GM19438 (cell line): ENCODE data around the gene AGT.

Experiments
- ATAC-seq: cut with Tn5 transposase; IDR thresholded peaks from one replicate; pipeline ENCODE4 v1.9.1; 2021; ENCODE audit warnings: low read depth; ENCODE audit not compliant: unreplicated experiment

AGT gene

DNA sequence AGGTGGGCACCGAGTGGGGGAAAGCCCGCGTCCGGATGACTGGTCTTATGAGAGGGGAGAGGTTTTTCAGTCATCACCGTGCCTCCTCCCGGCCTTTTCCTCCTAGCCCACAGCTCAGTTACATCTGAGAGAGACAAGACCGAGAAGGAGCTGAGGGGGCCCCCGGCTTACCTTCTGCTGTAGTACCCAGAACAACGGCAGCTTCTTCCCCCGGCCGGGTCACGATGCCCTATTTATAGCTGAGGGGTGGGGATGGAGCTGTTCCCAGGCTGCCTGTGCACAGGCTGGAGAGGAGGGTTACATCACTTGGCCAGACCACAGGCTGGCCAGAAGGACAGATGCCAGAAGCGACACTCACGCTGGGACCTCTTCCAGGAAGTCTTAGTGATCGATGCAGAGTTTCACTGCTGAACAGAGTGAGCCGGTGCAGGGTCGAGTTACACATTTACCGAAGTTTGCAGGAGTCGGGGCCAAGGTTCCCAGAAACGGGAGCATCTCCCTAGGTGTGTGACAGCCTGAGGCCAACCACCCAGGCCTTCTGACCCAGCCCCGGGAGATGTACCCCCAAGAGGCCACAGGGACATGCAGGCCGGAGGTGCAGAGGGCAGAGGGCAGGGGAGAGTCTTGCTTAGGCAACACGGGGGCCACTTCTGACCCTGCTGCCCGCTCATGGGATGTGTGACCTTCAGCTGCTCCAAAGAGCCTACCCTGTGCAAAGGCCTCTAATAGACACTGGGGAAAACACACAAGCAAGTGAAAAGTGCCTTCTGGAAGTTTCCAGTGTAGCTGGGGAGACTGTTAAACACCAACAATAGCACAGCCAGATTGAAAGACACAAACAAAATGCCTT, at the start of gene AGT:
AGT (minus strand) TSS at position 208 of the 850 bp plus-strand sequence. CDS start 3,299 bp downstream, outside the sequence.
- ATAC-seq: no peak

- no peak for ATAC-seq
These were observed 47.7 kb upstream of the AGT start for GRCh38 chr1:230761443-230762167.

- no peak for ATAC-seq
These were observed 46.5 kb upstream of the AGT start for GRCh38 chr1:230760360-230760827.

- ATAC-seq: no peak
These were observed 45.6 kb upstream of the AGT start for GRCh38 chr1:230759369-230760065.

GRCh38 chr1:230758709-230759368, 44.9 kb upstream of the AGT start:
- no peak for ATAC-seq

- ATAC-seq: no peak
These were observed 44.2 kb upstream of the AGT start for GRCh38 chr1:230757856-230758708.

DNA sequence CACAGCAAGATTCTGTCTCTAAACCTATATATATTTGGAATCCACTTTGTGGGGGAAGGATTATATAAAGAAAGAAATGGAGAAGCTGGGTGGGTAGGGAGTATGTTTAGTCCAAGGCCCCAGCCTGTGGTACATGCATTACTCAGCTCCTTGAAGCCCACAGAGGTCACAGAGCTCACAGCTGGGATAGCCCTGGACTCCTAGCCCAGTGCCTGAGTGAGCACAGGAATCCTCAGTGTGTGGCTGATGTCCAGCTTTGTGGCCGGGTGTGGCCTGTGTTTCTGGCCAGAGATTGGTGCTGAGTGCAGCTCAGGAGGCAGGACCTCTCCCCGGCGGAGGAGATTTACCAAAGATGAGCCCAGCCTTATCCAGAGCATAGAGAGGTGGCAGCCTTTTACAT, 40.9 kb upstream of the AGT start:
- no peak for ATAC-seq

- ATAC-seq: no peak
These were observed 39.8 kb upstream of the AGT start for GRCh38 chr1:230753586-230754251.

GRCh38 chr1:230753191-230753585, 39.3 kb upstream of the AGT start:
- no peak for ATAC-seq

GRCh38 chr1:230752407-230752806, 38.5 kb upstream of the AGT start:
- no peak for ATAC-seq

DNA sequence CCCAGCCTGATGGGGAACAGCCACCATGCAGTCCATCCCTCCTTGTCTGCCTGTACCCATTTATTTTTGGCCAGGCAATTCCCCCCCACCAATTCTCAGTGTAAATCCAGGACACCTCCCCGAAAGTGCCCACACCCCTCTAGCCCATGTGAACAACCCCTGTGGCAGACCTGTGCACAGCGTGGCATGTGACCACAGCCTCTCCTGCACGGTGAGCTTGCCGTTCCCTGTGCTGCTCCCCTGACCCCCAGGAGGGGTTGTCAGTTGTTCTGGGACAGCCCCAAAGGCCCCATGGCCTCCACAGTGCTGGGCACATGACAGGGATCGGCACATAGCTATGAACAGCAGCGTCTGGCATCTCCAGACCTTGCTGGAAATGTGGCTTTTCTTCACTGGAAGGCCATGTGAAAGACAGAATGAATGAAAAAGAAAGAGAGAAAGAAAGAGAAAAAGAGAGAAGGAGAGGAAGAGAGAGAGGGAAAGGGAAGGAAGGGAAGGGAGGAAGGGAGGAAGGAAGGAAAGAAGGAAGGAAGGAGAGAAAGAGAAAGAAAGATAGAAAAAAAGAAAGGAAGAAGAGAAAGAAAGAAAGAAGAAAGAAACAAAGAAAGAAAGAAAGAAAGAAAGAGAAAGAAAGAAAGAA, 37.2 kb upstream of the AGT start:
- ATAC-seq: no peak

DNA sequence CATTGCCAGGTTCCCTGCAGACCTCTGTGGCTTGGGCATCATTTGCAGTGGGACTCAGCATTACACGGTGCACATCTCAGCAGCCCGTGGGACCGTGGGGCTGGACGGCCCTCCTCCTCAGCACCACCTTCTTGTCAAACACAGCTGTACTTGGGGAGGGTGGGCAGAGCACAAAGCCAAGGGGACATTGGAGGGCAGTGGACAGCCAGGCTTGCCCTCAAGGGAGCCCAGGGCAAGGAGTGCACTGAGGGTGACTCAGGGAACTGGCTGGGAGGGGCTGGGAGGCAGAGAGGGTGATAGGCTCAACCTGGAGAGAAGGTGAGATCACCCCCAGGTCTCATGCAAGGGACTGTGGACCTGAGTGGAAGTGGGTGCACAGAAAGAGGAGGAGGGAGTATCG, 36.7 kb upstream of the AGT start:
- ATAC-seq: no peak

GRCh38 chr1:230749635-230750034, 35.7 kb upstream of the AGT start:
- ATAC-seq: no peak

- no peak for ATAC-seq
These were observed 35.2 kb upstream of the AGT start for GRCh38 chr1:230749150-230749549.

GRCh38 chr1:230747890-230748800, 34.2 kb upstream of the AGT start:
- no peak for ATAC-seq

DNA sequence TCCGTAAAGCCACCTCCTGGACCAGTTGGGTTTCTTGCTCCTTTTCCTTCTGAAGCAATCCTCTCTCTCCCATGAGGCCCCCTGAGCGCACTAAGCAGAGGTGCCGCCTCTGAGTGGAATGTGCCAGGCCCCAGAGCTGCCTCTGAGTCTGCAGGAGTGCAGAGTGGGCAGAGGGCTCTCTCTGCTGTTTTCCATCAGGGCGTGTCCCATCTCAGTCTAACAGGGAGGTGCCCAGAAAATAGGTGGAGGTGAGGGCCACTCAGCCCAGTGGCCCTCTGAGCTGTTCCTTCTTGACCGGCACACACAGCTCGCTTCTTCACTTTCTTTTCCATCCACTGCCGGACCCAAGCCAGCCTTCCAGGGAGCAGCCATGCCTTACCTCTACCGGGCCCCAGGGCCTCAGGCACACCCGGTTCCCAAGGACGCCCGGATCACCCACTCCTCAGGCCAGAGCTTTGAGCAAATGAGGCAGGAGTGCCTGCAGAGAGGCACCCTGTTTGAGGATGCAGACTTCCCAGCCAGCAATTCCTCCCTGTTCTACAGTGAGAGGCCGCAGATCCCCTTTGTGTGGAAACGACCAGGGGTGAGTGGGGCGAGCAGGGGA, 33.3 kb upstream of the AGT start, which contains the start of gene CAPN9:
CAPN9 (plus strand) TSS at position 262 of the 604 bp plus-strand sequence; CDS start at position 371, 109 bp downstream.
- no peak for ATAC-seq

GRCh38 chr1:230746617-230747016, 32.7 kb upstream of the AGT start:
- ATAC-seq: no peak
